GM13976 (cell line): ENCODE measurements around the gene PAK4.
"Not testable (repeated sequence)": the region's sequence is repeated elsewhere in the genome, so short reads cannot be mapped to it uniquely, and the experiment has no call there.

Source experiments
- DNase-seq: peaks from one replicate; pipeline ENCODE4 v3.0.0; 2012; ENCODE audit warnings: low spot score
- CTCF ChIP-seq: IDR thresholded peaks from 2 replicates; pipeline ENCODE4 v1.5.1; 2012; ENCODE audit warnings: borderline replicate concordance, mild to moderate bottlenecking; ENCODE audit not compliant: insufficient read depth; ENCODE audit errors: extremely low read depth, missing control alignments, control extremely low read depth
- in situ Hi-C: fragments of 300-500 bp; cut with MboI; formaldehyde crosslinking; loops from one replicate; pipeline ENCODE4 v1.12.0; 2022; ENCODE audit warnings: low sequenced_read_pairs, mixed read lengths, inconsistent platforms; ENCODE audit not compliant: unreplicated experiment

PAK4 gene

GRCh38 chr19:39209196-39209595 is 83.6 kb downstream of the PAK4 start:
- no peak for DNase-seq
- TF ChIP-seq CTCF = no peak
- in situ Hi-C loops = no loop called here

- no peak for TF ChIP-seq CTCF
- no peak for DNase-seq
- in situ Hi-C loops = no loop called here
Measured at GRCh38 chr19:39211731-39212374, 86.3 kb downstream of the PAK4 start.

- TF ChIP-seq CTCF = peak; percentile 32
- DNase-seq = peak; percentile 57
- in situ Hi-C loops = no loop called here
Measured at GRCh38 chr19:39212375-39212742, 86.8 kb downstream of the PAK4 start.

GRCh38 chr19:39215323-39215722 is 89.7 kb downstream of the PAK4 start:
- in situ Hi-C loops, DNase-seq: not testable (repeated sequence)

- no peak for TF ChIP-seq CTCF
- in situ Hi-C loops = no loop called here
- DNase-seq = no peak
Measured at GRCh38 chr19:39217094-39217493, 91.5 kb downstream of the PAK4 start.

- TF ChIP-seq CTCF = no peak
- in situ Hi-C loops = no loop called here
- DNase-seq = no peak
Measured at GRCh38 chr19:39218230-39219007, 92.8 kb downstream of the PAK4 start.

- in situ Hi-C loops, DNase-seq: not testable (repeated sequence)
Measured at GRCh38 chr19:39219108-39219507, 93.5 kb downstream of the PAK4 start.
